ENCODE measurements around the gene QRICH1. TPM values are rescaled to one million over a fixed set of nuclear protein-coding genes. Genes with fewer than 3 reads are reported as not detected.

The QRICH1 gene
- total and polyA plus RNA-seq, 2 of the 4 experiments (the other 2 are of a cell fraction): 62.7 to 77.3 TPM

- peaks cover 59% of the 10 kb centered on the region for H3K36me3 ChIP-seq (ENCODE audit: control insufficient read depth, insufficient read depth, low read length)
- no peak overlapping the region for H3K18ac ChIP-seq (ENCODE audit: low read depth, low read length)
- dilution Hi-C loops (cut with HindIII; ENCODE audit: low sequenced_read_pairs, unreplicated experiment) (no loop called here), intact Hi-C loops (cut with micrococcal nuclease) (no loop called here), in situ Hi-C loops (cut with MboI; ENCODE audit: low sequenced_read_pairs) (no loop called here)
- ChIA-PET CTCF (no interaction called here), POLR2A (ENCODE audit: unreplicated experiment) (no interaction called here)
- no peak overlapping the region for H3K4ac ChIP-seq (ENCODE audit: low read depth, low read length)
- WGBS, 2 experiments (ENCODE audit: extremely low coverage in 2 of 2, insufficient read length in 1 of 2): 88% methylated on average over 1 of the region's 11 CpGs; no CpG with 5 or more reads in 1 of the 2 experiments
- no peak overlapping the region for H3K4me3 ChIP-seq (ENCODE audit: insufficient read depth, low read depth, low read length)
- no peak overlapping the region for H3K4me2 ChIP-seq (ENCODE audit: low read depth, low read length)
- no peak overlapping the region for H3K56ac ChIP-seq (ENCODE audit: extremely low read depth, insufficient read depth, low read length)
- H3K9ac ChIP-seq (ENCODE audit: low read depth, low read length): no peak overlapping the region
- H2BK20ac ChIP-seq (ENCODE audit: low read depth, low read length): no peak overlapping the region
- H3K27ac ChIP-seq (ENCODE audit: insufficient read depth, low read length): no peak overlapping the region
- DNase-seq (no peak), ATAC-seq (ENCODE audit: low read depth) (no peak)
- H2AK5ac ChIP-seq (ENCODE audit: low read depth, low read length): no peak overlapping the region
- H4K5ac ChIP-seq (ENCODE audit: low read depth, low read length): no peak overlapping the region
- H3K9me1 ChIP-seq (ENCODE audit: insufficient read depth, low read length): peaks cover 7% of the 10 kb centered on the region; the same call in 1 of the 2 replicates
- no peak overlapping the region for H4K91ac ChIP-seq (ENCODE audit: insufficient read depth, low read depth, low read length)
- no peak overlapping the region for H2BK120ac ChIP-seq (ENCODE audit: low read depth, low read length)
- H3K14ac ChIP-seq (replicated peaks; ENCODE audit: low read depth, low read length): no peak overlapping the region
- H3K27me3 ChIP-seq (ENCODE audit: control insufficient read depth, insufficient read depth, low read length): no peaks in the 10 kb centered on the region
- H2AK9ac ChIP-seq (replicated peaks; ENCODE audit: low read depth, low read length, poor library complexity): no peak overlapping the region
- H2BK5ac ChIP-seq (ENCODE audit: low read depth, low read length, poor library complexity, severe bottlenecking): no peak overlapping the region
- BruUV-seq (replicated peaks): no TSS peak
- H2AFZ ChIP-seq (replicated peaks; ENCODE audit: low read length, poor library complexity): no peak overlapping the region
- no peak overlapping the region for H3K23ac ChIP-seq (ENCODE audit: low read depth, low read length)
- H4K8ac ChIP-seq (ENCODE audit: low read depth in 2 of 2, low read length in 2 of 2): no peak overlapping the region
- TF ChIP-seq NFE2L2 (IDR thresholded peaks at IDR 0.05; ENCODE audit: low read depth, low read length): no peak
- TF ChIP-seq CEBPB (IDR thresholded peaks at IDR 0.05; ENCODE audit: low read depth, low read length): no peak
- TF ChIP-seq MAZ (IDR thresholded peaks at IDR 0.05; ENCODE audit: borderline replicate concordance, low read depth, low read length): no peak
- no peak for TF ChIP-seq SMC3 (IDR thresholded peaks at IDR 0.05; ENCODE audit: low read depth, low read length)
- no peak for TF ChIP-seq USF2 (IDR thresholded peaks at IDR 0.05; ENCODE audit: low read depth, low read length)
- TF ChIP-seq BHLHE40 (IDR thresholded peaks at IDR 0.05; ENCODE audit: low read depth, low read length): no peak
- no peak for TF ChIP-seq FOS (IDR thresholded peaks at IDR 0.05; ENCODE audit: low read depth, low read length)
- no peak for TF ChIP-seq RFX5 (IDR thresholded peaks at IDR 0.05; ENCODE audit: low read depth, low read length)
- TF ChIP-seq RAD21 (IDR thresholded peaks at IDR 0.05; ENCODE audit: low read length): no peak
- TF ChIP-seq ELK1 (IDR thresholded peaks at IDR 0.05; ENCODE audit: borderline replicate concordance, low read depth, low read length): no peak
- TF ChIP-seq MAFK (IDR thresholded peaks at IDR 0.05; ENCODE audit: low read depth, low read length): no peak
- TF ChIP-seq CTCF (conservative IDR thresholded peaks at IDR 0.05; ENCODE audit: low read depth, low read length): no peak
- no peak for TF ChIP-seq CHD1 (IDR thresholded peaks at IDR 0.05; ENCODE audit: low read depth, low read length)
- no peak for TF ChIP-seq MXI1 (IDR thresholded peaks at IDR 0.05; ENCODE audit: borderline replicate concordance, low read depth, low read length)
- no peak for TF ChIP-seq POLR2A (IDR thresholded peaks at IDR 0.05; ENCODE audit: low read depth, low read length)
- TF ChIP-seq RCOR1 (IDR thresholded peaks at IDR 0.05; ENCODE audit: insufficient replicate concordance, low read length): no peak
- peaks cover 30 to 38% of the 10 kb centered on the region in 2 experiments for H3K79me1 ChIP-seq (ENCODE audit: low read depth in 1 of 2, low read length in 2 of 2)
- H3K4me1 ChIP-seq (ENCODE audit: control insufficient read depth, insufficient read depth, low read length): peaks cover 6% of the 10 kb centered on the region
- H4K20me1 ChIP-seq (ENCODE audit: insufficient read depth, low read length): no peaks in the 10 kb centered on the region
- no peak overlapping the region for H2BK15ac ChIP-seq (ENCODE audit: low read depth, low read length)
- H3K9me3 ChIP-seq (ENCODE audit: control insufficient read depth, insufficient read depth, low read length): no peaks in the 10 kb centered on the region
Observed at GRCh38 chr3:49100046-49100615, 6.3 kb upstream of the QRICH1 start.
